Epithelial cell of esophagus (primary cell): Measurements from ENCODE around the gene FOXD2.

ENCODE experiments used
- DNase-seq: peaks from one replicate; pipeline ENCODE4 v3.0.0; 2010; ENCODE audit warnings: low read depth
- H3K4me3 ChIP-seq: 2 replicates; pipeline ENCODE4 v1.5.1; 2011; ENCODE audit warnings: mild to moderate bottlenecking, low read length, control low read depth
- TF ChIP-seq, protein P1 (sequence below): IDR thresholded peaks from 2 replicates; pipeline ENCODE4 v1.5.1; 2011; ENCODE audit warnings: low read depth, mild to moderate bottlenecking, low read length, control low read depth, inconsistent platforms; ENCODE audit not compliant: insufficient read depth; ENCODE audit errors: missing control alignments

FOXD2 gene

DNA sequence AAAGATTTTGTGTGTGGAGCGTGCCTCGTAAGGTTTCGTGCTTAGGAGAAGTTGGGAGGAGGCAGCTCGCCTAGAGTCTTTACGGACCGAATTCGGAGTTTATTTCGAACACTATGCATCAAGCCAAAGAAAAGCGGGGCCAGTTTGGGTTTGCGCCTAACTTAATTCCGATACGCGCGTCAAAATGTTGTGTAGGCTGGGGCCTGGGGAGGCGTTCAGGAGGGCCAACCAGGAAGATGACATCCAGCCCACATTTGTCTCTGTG, 6.4 kb downstream of the FOXD2 start:
- H3K4me3 ChIP-seq, result no peak overlapping the region
- TF ChIP-seq, protein P1, sequence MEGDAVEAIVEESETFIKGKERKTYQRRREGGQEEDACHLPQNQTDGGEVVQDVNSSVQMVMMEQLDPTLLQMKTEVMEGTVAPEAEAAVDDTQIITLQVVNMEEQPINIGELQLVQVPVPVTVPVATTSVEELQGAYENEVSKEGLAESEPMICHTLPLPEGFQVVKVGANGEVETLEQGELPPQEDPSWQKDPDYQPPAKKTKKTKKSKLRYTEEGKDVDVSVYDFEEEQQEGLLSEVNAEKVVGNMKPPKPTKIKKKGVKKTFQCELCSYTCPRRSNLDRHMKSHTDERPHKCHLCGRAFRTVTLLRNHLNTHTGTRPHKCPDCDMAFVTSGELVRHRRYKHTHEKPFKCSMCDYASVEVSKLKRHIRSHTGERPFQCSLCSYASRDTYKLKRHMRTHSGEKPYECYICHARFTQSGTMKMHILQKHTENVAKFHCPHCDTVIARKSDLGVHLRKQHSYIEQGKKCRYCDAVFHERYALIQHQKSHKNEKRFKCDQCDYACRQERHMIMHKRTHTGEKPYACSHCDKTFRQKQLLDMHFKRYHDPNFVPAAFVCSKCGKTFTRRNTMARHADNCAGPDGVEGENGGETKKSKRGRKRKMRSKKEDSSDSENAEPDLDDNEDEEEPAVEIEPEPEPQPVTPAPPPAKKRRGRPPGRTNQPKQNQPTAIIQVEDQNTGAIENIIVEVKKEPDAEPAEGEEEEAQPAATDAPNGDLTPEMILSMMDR, result no peak
- no peak for DNase-seq

DNA sequence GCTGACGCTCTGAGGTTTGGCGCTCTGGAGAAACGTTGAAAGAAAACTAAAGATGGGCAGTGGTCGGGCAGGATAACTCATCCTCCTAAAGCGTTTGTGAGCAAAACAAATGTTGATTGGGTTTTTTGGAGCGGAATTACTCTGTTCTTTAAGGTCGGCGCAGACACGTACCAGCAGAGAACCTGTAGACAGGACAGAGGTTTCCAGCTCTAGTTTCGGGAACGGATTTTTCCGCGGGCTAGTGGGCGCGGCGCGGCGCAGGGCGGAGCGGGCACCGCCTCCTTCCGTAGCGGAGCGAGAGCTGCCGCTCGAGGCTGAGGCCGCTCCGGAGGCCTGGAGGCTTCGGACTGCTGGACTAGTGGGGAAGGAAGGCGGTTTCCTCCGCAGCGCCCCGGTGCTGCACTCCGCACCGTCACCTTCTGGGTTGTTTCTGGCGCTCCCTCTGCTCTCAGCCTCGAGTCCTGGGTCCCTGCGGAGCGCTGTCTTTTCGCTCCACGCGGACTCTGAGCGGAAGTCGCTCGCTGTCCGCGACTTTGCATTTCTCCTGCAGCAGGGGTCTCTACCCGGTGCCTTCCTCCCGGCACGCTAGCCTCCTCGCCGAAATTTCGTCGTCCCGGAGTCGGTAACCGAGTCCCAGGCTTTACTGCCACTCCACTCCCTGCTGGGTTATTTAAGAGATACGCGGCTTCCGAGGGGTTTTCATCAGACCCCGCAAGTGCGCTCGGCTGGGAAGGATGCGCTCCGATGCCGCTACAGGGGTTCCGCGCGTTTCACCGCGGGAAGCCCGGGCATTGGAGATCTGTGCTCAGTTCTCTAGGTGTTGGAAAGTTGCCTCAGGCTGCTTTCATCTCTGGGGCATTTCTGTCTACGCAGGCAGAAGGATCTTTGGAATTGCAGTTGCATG, 7.0 kb downstream of the FOXD2 start:
- H3K4me3 ChIP-seq, result peak overlapping the region; percentile 10
- DNase-seq, result peak; percentile 38
- TF ChIP-seq, protein P1, result no peak

DNA sequence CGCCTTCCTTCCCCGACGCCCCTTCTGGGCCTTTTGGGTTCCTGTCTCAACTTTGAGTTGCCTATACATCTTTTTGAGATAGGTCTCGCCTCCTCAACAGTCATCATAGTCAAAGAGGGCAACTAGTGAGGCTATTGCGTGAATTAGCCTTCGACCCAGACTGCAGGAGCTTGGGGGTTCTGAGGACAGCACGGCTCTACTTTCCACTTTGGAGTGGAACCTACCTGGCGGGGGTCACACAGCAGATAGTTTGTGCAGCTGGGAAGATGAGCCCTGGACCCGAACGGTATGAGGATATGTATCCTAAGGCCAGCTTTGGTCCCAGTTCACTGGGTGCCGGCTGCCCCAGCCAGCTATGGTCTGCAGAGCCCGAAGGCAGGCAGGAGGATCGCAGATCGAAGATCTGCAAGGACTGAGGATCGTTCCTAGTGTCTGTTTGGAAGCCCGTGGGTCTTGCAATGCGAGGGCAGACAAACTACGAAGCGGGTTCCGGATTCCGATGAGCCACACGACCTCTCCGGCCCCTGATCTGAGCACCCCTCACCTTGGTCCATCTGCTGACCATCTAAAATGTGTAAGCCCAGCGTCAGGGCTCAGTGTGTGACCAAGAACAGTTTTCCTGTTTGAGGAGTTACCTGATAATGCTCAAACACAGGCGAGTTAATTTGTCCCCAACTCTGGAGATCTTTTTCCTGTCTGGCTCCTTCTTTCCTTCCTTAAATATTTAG, 8.1 kb downstream of the FOXD2 start:
- no peak overlapping the region for H3K4me3 ChIP-seq
- DNase-seq, result no peak
- TF ChIP-seq, protein P1, result no peak

DNA sequence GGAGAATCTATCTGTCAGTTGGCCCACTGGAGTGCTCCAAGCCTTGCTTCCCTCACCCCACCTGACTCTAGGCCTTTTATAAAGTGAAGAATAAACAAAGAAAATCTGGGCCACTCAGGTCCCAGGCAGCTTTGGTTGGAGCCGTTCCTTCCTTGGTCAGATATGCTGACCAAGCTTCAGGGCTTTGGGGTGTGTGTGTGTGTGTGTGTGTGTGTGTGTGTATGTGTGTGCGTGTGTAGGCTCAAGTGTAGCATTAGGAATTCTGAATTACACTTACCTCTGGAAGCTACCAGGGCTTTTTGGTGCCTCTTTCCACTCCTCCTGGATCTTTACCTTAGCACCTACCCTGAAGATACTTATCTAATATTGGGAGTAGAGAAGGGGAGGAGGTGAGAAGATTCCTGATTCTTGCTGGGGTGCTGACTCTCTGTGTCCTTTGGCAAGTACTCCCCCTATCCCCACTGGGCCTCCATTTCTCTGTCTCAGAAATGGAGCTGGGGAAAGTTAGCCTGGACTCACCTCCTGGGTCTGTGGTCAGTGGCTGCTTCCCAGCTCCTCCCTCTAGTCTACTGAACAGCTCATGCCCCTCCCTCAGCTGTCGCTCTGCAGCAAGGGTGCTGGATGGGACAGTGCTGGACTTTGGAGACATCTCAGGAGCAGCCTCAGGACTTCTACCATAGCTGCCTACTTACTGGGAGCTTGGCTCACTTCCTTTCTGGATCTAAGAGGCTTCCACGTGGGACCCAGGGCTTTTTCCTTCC, 10.8 kb downstream of the FOXD2 start:
- DNase-seq, result no peak
- H3K4me3 ChIP-seq, result no peak overlapping the region
- TF ChIP-seq, protein P1, result no peak

- no peak overlapping the region for H3K4me3 ChIP-seq
- TF ChIP-seq, protein P1, result peak; percentile 47
- DNase-seq, result peak; percentile 24
Measured at GRCh38 chr1:47449822-47450552, 12.1 kb downstream of the FOXD2 start.

GRCh38 chr1:47450606-47451005, 12.8 kb downstream of the FOXD2 start:
- no peak for DNase-seq
- TF ChIP-seq, protein P1, result no peak

More at GRCh38 chr1:47450606-47451005, 12.8 kb downstream of the FOXD2 start:
- H3K4me3 ChIP-seq, result no peak overlapping the region
